Stimulated activated CD4-positive, alpha-beta T cell treated with anti-CD3 and anti-CD28 coated beads, TNF-alpha, amount 100 ng/mL, for 4 hours (primary cell): ENCODE results near the gene KIAA1755.

Experiments used
- DNase-seq, 3 experiments: peaks; one replicate each; pipeline ENCODE4 v3.0.0-alpha.2; 2020; ENCODE audit warnings: low read depth in 3 of 3

The KIAA1755 gene

DNA sequence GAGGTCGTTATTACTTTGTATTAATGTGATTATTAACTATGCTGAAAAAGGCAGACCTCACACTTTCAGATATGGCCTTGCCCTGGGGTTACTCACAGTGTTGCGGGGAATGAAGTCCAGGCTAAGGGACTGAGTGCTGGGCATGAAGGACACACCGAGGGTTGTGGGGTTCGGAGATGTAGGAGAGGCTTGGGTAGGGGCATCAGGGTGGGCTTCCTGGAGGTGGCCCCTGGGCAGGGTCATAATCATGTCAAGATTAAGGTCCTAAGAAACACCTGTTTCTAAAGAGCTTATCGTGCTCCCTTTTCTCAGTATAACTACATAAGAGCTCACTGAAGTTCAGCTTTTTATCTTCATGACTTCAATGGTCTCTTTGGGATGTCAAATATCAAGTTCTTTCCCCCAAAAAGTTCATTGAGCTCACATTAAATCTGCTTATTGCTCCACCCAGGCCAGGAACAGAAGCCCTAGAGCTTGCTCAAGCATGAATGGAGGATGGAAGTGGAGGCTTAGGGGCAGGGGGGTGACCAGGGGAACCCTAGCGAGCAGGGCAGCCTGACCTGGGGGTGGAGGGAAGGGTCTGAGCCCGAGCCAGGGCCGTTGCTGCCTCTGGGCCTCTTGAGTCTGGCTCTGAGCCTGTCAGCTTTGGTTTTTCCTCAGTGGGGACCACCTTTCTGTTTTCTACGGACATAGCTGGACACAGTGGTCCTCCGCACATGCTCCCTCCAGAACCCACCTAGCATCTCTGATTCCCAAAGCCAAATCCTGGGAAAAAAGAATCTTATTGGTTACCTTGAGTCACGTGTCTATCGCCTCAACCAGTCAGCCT, 58.2 kb downstream of the KIAA1755 start:
- DNase-seq = no peak

DNA sequence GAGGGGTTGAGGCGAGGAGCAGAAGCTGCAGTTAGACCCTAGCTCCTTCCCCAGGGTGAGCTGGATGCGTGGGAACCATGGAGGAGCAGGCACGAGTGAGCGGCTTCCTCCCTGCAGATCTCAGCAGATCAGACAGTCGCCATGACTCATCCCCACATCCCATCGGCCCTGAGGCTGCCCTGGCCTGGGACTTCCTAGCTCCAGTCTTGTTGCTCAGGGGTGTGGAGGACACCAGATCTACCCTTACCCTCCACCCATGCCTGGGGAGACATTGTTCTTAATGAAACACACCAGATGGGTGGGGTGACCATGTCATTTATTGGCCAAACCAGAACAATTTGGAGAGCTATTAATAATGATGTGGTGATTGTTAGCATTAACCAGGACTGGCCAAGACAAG, 59.2 kb downstream of the KIAA1755 start:
- no peak for DNase-seq

DNA sequence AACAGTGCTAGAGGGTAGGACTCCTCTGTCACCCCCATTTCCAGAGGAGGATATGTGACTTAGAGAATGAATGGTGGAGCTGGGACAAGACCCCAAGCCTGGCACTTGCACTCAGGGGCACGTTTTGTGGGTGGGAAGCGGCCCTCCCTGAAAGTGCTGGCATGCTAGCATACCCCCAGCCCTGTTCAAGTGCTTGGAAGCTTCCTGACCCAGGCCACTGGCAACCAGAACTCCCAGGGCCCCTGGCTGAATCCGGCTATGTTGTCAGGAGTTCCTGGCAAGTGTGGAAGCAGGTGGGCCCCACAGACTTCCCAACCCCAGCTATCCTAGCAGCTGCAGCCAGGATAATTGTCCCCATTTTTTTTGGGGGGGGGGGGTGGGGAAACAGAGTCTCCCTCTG, 59.9 kb downstream of the KIAA1755 start:
- DNase-seq = no peak

DNA sequence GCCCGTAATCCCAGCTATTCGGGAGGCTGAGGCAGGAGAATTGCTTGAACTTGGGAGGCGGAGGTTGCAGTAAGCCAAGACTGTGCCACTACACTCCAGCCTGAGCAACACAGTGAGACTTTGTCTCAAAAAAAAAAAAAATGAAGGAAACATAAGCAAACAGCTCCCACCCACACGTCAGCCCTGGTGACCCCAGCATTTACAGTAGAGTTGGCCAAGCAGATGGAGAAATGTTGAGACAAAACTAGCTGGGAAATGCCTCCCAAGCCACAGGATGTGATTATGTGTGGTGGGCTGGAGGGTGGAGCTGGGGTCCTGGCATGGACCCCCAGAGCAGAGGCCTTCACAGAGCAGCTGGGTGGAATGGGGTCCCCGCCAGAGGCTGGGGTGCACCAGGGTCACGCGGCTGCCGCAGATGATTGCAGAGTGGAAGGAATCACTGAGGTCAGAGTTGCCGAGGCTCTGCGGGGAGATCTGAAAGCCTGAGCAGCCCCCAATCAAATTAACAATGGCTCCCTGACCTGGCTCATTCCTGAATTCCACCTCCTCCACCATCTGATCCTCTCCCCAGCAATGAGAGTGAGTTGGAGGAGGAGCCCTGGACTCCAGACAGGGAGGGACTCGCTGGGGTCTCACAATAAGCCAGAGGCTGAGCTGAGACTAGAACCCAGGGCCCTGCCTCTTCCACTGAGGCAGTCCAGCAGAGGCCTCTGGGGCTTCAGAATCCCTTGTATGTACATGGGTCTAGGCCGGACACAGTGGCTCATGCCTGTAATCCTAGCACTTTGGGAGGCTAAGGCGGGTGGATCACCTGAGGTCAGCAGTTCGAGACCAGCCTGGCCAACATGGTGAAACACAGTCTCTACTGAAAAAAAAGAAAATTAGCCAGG, 60.8 kb downstream of the KIAA1755 start:
- DNase-seq = no peak

DNA sequence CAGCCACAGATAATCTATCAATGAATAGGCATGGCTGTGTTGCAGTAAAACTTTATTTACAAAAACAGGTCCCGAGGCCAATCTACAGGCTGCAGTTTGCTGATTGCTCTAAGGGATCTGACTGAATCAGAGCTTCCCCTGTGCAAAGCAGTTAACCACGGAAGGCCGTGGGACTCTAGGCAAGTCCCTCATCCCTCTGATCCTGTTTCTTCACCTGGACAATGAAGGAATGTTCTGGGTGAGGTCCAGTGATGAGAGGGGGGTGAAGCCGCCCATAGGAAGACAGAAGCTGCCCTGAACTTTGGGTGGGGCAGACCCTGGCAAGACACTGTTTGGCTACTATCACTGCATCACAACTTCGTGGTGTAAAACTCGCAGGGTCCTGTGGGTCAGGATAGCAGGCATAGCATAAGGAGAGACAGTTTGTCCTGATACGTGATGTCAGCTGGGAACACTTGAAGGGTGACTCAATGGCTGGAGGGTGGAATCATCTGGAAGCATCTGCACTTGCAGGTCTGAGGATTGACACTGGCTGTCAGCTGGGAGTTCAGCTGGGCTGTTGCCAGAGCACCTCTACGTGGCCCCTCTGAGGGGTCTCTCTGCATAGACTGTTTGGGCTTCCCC, 62.2 kb downstream of the KIAA1755 start:
- no peak for DNase-seq

DNA sequence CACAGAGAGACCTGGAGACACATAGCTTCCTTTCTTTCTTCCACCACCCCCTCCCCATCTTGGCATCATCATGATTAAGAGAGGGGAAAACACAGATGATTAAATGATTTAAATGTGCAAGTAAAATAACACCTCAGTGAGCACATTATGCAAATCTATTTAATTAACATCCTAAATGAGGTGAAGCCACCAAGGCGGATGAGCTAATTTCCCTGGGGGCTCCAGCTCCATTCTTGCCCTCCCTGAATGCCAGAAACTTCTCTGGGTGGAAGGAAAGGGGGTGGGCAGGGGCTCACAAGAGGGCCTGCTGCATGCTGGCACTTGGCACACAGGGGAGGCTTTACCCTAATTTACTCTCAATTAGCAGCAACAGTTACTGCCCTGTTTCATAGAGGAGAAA, 62.9 kb downstream of the KIAA1755 start:
- DNase-seq = no peak

DNA sequence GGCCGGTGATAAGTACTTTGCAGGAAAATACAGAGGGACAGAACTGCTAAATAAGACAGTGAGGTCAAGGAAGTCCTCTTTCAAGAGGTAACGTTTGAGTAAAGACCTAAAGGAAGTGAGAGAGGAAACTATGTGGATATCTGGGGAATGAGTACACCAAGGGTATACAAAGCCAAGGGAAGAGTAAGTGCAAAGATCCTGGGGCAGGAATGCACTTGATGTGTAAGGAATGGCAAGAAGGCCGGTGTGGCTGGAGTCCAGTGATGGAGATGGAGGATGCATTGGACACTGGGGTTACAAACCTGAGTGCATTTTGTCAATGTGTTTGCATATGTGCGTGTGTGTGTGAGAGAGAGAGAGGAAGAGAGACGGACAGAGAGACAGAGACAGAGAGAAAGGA, 63.3 kb downstream of the KIAA1755 start:
- no peak for DNase-seq

DNA sequence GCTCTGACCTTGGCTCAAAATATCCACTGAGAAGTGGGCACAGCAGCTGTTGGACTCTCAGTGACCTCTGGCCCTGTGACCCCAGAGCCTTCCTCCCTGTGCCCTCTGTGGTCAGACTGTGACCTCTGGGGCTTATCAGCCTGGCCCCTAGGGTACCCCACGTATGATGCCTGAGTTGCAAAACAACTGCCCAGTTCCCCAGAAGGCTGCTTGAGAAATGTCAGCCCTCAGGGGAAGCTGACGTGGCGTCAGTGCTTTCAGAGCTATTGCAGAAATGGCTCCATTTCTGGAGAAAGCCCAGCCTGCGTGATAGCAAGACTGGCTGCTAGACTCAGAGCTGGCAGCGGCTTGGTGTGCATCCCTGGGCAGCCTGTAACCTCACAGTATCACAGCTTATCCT, 63.9 kb downstream of the KIAA1755 start:
- DNase-seq = no peak

DNA sequence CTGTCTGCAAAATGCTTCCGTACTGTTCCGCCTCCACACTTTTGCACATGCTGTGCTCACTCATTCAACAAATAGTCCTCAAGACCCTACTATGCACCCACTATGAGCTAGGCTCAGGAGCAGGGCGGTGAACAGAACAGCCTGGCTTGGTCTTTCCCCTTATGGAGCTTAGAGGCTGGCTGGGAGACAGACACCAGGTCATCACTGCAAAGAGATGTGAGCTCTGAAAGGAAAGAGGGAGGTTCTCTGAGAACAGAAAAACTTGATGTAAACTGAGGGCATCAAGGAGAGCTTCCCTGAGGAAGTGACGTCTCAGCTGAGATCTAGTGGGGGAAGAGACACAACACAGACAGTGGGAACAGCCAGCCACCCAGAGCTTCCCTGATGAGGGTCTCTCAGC, 64.5 kb downstream of the KIAA1755 start:
- DNase-seq = no peak

DNA sequence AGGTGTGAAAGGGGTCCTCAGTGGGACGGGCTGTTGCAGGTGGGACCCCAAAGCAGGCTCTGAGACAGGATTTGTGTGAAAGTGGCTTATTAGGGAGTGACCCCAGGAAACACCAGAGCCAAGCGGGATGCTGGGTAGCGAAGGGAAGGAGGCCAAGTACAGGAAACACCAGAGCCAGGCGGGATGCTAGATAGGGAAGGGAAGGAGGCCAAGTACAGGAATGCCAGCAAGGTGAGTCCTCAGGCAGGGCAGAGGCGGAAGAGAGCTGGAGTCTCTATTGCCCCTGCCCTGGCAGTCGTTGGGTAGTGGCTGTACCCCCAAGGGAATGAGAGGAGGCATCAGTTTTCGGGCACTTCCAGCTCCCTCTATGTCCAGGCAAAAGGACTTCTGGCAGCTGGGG, 65.0 kb downstream of the KIAA1755 start:
- no peak for DNase-seq

DNA sequence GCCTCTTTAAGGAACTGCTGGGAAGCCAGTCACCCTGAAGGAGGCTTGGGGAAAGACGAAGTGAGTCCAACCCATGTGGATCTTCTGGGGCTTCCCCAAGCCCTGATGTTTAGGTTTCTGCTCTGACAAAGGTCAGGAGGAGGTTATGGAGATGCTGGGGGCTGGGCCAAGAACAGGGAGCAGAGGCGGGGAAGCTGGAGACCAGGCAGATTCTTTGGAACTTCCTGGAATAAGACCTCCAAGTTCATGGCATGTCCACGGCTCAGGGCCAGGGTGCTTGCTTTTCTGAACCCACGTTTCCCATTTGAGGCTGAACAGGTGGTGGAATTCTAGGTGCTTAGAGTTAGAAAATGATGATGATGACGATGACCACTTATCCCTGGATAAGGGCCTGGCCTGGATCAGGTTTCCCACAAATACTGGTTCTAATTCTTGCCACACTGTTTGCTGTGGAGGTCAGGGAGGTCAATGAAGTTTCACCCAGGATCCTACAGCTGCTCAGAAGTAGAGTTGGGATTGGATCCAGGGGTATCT, 65.5 kb downstream of the KIAA1755 start:
- DNase-seq = no peak

DNA sequence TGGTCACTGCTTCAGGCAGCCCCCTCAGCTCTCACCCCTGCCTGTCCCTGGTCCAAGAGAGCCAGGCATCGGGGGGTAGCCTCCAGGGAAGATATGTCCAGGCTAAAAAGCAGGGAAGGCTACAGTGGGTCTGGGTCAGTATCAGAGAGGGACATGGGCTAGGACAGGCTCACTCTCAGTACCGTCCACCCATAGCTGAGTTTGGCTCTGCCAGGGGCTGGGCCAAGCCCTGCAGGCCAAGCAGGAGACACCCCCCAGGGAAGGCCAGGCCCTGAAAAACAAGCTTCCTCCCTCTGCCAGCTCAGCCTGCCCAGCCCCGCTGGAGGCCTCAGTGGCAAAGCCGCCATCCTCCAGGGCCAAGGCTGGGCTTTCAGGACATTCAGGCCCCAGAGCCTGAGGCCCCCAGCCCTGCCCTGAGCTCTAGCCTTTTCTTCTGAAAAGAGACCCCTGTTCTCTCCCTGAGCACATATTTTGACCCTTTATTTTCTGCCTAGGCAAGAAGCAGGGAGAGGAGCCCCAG, 66.9 kb downstream of the KIAA1755 start:
- DNase-seq = no peak

DNA sequence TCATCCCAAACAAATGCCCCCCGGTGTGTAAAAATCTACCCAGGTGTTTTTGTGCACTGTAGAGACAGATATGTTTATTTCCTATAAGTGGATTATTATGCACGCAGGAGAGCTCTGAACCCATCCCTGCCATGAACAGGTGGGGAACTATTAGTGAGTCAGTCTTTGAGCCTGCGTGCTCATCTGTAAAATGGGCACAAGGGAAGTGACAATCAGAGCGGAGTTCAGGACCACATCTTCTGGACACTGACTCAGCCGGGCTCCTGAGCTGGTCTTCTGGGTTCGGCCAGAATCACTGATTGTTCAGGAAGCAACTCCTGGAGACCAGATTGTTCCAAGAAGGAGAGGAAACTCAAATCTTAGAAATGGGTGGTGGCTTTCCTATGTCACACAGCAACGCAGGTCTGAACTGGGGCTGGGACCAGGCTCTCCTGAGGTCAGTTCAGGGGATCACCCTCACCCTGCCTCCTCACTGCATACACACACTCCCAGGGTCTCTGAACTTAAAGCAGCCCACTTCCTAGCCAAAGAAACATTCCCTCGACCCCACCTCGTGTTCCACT, 68.1 kb downstream of the KIAA1755 start:
- no peak for DNase-seq

DNA sequence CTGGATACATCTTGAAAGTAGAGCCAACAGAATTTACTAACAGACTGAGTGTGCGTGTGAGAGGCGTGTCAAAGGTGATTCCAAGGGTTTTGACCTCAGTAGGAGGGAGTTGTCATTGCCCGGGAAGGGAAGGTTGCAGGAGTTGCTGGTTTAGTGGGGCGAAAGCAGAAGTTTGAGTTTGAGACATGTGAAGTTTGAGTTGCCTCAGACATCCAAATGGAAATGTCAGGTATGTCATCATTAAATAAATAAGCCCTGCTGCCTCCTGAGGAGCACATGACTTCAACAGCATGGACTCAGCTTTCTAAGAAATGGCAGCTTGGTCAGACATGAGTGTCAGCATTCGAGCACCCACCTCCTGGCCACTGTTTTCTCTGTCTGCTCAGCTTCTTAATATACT, 68.9 kb downstream of the KIAA1755 start:
- DNase-seq = no peak

DNA sequence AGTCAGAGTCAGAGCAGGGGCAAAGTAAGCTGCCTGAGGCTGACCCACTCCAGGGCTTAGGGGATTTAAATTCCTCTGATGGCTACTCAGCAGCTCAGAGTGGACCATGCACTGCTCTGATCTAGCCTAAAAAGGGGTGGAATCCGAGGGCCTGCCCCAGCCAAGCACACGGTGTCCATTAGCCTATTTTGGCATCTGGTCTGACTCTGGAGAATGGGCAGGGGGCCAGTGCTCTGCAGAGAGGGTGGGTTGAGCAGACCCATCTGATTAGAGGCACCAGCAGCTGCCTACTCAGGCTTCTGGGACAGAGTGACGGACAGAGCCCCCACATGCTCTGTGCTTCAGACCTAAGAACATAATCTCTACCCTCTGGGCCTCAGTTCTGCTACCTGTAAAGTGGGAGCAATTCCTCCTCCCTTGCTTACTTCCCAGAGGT, 69.6 kb downstream of the KIAA1755 start:
- no peak for DNase-seq

DNA sequence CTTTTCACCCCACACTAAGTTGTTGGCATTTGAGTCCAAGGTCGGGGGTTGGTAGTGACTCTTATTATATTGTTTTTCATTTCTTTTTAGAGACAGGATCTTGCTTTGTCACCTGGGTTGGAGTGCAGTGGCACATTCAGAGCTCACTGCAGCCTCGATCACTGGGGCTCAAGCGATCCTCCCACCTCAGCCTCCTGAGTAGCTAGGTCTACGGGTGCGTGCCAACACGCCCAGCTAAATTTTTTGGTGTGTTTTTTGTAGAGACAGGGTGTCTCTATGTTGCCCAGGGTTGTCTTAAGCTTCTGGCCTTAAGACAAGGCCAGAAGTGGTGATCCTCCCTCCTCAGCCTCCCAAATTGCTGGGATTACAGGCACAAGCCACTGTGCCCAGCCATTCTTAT, 70.4 kb downstream of the KIAA1755 start:
- DNase-seq = no peak

DNA sequence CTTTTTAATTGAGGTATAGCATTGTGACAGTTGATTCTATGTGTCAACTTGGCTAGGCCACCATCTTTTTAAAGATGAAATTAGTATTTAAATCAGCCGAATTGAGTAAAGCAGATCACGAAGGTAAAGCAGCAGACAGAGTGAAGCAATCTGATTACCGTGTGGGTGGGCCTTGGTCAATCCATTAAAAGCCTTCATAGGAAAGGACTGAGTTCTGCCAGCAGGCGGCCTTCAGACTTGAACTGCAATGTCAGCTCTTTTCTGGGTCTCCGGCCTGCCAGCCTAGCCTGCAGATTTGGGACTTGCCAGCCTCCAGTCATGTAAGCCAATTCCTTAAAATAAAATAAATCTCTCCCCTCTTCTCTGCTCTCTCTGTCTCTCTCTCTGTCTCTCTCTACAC, 73.0 kb downstream of the KIAA1755 start:
- no peak for DNase-seq

DNA sequence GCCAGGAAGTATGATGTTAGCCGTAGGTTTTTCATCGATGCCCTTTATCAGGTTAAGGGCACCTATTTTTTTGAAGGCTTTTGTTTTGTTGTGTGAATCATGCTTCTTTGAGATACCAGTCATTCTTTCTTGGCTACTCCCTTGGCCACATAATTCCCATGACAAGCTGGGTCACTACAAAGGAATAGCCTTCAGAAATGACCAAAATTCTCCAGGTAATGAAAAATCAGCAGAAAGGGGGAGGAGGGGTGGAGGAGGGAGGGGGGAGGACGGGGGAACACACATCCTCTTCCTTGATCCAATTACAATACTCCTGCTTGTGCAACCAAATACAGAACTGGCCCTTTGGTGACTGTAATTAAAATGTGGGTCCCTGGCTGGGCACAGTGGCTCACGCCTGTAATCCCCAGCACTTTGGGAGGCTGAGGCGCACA, 73.7 kb downstream of the KIAA1755 start:
- no peak for DNase-seq

DNA sequence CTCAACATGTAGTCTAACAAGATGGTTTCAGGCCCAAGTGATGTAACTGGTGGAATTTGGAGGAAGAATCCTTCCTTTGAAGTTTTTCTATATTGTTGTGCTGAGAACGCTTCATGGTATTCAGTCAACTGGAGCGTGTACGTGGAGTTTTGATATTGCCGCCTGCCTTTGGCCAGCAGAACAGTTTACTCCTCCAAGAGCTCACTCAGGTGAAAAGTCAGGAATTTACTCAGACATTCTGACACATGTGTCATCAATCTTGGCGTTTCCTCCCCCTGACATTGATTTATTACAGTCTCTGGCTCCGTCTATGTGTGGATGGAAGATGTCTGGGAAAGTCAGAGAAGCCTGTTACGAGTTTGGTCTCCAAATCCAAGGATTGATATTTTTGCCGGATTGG, 76.4 kb downstream of the KIAA1755 start:
- no peak for DNase-seq

DNA sequence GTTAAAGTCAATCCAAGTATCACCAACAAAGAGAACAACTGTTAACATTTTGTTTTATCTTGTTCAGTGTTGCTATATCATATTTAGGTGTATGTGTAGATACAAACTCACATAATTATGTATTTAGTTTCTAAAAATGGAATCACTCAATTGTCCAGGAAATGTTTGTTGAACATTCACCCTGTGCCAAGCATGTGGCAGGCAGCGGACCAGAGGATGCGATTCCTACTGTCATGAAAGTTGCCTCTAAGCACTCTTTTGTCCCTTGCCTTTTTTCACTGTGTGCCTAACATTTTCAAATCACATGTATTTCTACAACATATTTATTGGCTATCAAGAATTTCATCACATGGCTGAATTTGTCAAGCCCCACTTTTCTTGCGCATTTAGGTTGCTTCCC, 78.6 kb downstream of the KIAA1755 start:
- no peak for DNase-seq

DNA sequence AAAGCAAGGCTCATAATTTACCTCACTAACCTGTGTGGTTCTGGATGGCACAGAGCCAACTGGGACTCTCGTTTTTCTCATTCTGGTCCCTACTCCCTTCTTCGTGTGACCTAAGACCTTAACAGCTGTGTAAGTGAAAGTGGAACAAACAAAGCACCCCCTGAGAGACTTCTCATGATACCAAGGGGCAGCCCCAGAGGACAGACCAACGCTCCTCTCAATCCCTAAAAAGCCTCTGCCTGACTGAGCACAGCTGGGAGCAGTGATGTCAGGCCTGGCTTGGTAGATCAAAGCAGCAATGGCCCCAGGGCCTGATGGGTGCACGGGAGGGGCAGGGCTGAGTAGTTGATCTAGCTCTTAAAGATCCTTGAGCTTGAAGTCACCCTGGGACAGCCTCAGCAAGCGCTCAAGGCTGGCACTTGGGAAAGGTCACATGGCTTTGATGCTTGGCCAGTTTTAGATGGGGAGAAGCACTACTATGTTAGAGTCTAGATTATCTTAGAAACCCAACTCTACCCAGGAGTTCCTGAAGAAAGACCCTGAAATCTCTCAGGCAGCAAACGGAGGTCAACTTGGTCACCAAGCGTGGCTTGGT, 79.2 kb downstream of the KIAA1755 start:
- no peak for DNase-seq
